HL-60 (cell line): ENCODE data around the gene MDFIC.

ENCODE experiments used
- POLR2AphosphoS5 ChIP-seq: IDR thresholded peaks from 2 replicates; pipeline ENCODE4 v1.6.1; 2012; ENCODE audit warnings: low read depth
- TF ChIP-seq, protein P1 (sequence below): IDR thresholded peaks from one replicate; pipeline ENCODE4 v1.5.1; 2011; ENCODE audit warnings: low read length, control low read depth, inconsistent platforms; ENCODE audit not compliant: insufficient read depth

DNA sequence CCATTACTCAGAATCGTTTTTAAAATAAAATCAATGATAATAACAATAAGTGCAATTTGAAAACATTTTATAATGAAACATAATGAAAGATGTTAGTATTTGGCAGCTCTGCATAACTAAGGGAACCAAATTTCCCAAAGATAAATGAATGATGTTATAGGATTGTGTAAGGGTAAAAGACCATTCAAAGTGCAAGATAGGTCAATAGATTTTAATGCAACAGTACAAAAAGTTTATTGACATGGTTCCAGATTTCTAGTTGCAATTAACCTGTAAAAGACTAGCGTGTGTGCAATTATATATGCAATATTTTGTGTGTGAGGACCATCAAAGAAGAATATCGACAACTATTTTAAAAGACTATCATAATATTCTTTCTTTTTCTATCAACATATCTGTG lies 122.3 kb downstream of the MDFIC start:
- TF ChIP-seq, protein P1, sequence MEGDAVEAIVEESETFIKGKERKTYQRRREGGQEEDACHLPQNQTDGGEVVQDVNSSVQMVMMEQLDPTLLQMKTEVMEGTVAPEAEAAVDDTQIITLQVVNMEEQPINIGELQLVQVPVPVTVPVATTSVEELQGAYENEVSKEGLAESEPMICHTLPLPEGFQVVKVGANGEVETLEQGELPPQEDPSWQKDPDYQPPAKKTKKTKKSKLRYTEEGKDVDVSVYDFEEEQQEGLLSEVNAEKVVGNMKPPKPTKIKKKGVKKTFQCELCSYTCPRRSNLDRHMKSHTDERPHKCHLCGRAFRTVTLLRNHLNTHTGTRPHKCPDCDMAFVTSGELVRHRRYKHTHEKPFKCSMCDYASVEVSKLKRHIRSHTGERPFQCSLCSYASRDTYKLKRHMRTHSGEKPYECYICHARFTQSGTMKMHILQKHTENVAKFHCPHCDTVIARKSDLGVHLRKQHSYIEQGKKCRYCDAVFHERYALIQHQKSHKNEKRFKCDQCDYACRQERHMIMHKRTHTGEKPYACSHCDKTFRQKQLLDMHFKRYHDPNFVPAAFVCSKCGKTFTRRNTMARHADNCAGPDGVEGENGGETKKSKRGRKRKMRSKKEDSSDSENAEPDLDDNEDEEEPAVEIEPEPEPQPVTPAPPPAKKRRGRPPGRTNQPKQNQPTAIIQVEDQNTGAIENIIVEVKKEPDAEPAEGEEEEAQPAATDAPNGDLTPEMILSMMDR, result no peak
- no peak for TF ChIP-seq POLR2AphosphoS5
